ENCODE data around the gene GSG1L.

The GSG1L gene

GRCh38 chr16:28107232-28107631, 43.7 kb upstream of the GSG1L start:
- H3K4me3 ChIP-seq (ENCODE audit: insufficient read depth, low read length, poor library complexity, severe bottlenecking): no peak overlapping the region
- TF ChIP-seq, protein P1, sequence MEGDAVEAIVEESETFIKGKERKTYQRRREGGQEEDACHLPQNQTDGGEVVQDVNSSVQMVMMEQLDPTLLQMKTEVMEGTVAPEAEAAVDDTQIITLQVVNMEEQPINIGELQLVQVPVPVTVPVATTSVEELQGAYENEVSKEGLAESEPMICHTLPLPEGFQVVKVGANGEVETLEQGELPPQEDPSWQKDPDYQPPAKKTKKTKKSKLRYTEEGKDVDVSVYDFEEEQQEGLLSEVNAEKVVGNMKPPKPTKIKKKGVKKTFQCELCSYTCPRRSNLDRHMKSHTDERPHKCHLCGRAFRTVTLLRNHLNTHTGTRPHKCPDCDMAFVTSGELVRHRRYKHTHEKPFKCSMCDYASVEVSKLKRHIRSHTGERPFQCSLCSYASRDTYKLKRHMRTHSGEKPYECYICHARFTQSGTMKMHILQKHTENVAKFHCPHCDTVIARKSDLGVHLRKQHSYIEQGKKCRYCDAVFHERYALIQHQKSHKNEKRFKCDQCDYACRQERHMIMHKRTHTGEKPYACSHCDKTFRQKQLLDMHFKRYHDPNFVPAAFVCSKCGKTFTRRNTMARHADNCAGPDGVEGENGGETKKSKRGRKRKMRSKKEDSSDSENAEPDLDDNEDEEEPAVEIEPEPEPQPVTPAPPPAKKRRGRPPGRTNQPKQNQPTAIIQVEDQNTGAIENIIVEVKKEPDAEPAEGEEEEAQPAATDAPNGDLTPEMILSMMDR (IDR thresholded peaks at IDR 0.05; ENCODE audit: insufficient read depth, low read length, poor library complexity, severe bottlenecking): no peak
- no peak overlapping the region for H2AFZ ChIP-seq (ENCODE audit: low read depth, low read length, severe bottlenecking)
- H3K9me2 ChIP-seq (replicated peaks; ENCODE audit: insufficient read depth, low read length): no peaks in the 10 kb centered on the region
- H3F3A ChIP-seq (ENCODE audit: insufficient read depth): no peaks in the 10 kb centered on the region
- no peak overlapping the region for H3K27ac ChIP-seq (ENCODE audit: low read depth, low read length)
- no peaks in the 10 kb centered on the region for H3K79me2 ChIP-seq (ENCODE audit: insufficient read depth, low read length)
- no peaks in the 10 kb centered on the region for H4K20me1 ChIP-seq (ENCODE audit: low read depth, low read length)
- H3K4me2 ChIP-seq (ENCODE audit: low read depth, low read length, poor library complexity, severe bottlenecking): no peak overlapping the region
- H3K9ac ChIP-seq (ENCODE audit: low read length): no peak overlapping the region
- H3K27me3 ChIP-seq (ENCODE audit: low read length): no peaks in the 10 kb centered on the region
- H3K9me3 ChIP-seq (ENCODE audit: insufficient read depth, low read length): no peaks in the 10 kb centered on the region
- H3K36me3 ChIP-seq (ENCODE audit: low read length): peaks cover 24% of the 10 kb centered on the region; the same call in 1 of the 2 replicates

- H3K79me2 ChIP-seq (ENCODE audit: insufficient read depth, low read length): no peaks in the 10 kb centered on the region
- no peak overlapping the region for H3K9ac ChIP-seq (ENCODE audit: low read length)
- TF ChIP-seq EZH2phosphoT487 (conservative IDR thresholded peaks at IDR 0.05; ENCODE audit: low read length): no peak
- no peak overlapping the region for H3K4me3 ChIP-seq (ENCODE audit: insufficient read depth, low read length, poor library complexity, severe bottlenecking)
- H2AFZ ChIP-seq (ENCODE audit: low read depth, low read length, severe bottlenecking): no peak overlapping the region
- no peaks in the 10 kb centered on the region for H4K20me1 ChIP-seq (ENCODE audit: low read depth, low read length)
- no peak overlapping the region for H3K4me2 ChIP-seq (ENCODE audit: low read depth, low read length, poor library complexity, severe bottlenecking)
- H3K27me3 ChIP-seq (ENCODE audit: low read length): no peaks in the 10 kb centered on the region
- H3K9me2 ChIP-seq (replicated peaks; ENCODE audit: insufficient read depth, low read length): no peaks in the 10 kb centered on the region
- H3K36me3 ChIP-seq (ENCODE audit: low read length): peaks cover 24% of the 10 kb centered on the region; the same call in 1 of the 2 replicates
- H3K9me3 ChIP-seq (ENCODE audit: insufficient read depth, low read length): no peaks in the 10 kb centered on the region
- H3K27ac ChIP-seq (ENCODE audit: low read depth, low read length): no peak overlapping the region
- H3F3A ChIP-seq (ENCODE audit: insufficient read depth): no peaks in the 10 kb centered on the region
These were observed 43.1 kb upstream of the GSG1L start for GRCh38 chr16:28106467-28107215.

DNA sequence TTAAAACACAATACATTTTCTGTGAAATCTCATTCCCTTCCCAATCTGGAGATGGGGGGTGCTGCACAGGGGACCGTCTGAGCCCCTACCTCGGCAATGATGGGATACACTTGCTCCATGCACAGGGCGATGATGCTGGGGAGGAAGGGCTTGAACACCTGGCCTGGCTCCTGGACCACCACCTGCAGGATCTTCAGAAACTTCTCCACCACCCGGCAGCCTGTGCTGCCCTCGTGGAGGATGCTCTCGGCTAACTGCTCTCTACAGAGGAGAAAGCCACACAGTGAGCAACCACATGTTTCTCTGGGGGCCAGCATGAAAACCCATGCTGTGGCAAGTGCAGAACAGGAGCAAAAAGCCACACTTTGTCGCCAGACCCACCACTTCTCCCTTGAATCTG, 42.4 kb upstream of the GSG1L start:
- no peak overlapping the region for H3K27ac ChIP-seq (ENCODE audit: low read depth, low read length)

DNA sequence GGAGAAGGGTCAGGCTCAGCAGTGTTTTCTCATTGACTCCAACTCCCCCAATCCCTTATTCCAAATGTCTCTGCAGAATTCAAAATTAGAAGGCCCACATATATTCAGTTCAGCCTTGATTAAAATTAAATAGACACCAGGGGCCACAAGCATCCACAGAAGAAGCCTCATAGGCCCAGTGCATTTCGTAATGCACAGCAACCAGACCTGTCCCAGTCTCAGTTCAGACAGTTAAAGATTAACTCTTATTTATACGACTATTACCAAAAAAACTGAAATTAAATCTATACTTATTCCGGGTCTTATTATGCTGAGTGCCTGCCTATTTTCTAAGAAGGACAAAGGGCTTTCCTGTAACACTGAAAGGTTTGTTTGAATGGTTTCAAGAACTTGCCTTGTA, 41.8 kb upstream of the GSG1L start:
- H3K79me2 ChIP-seq (ENCODE audit: insufficient read depth, low read length): no peaks in the 10 kb centered on the region
- TF ChIP-seq, protein P1 (IDR thresholded peaks at IDR 0.05; ENCODE audit: insufficient read depth, low read length, poor library complexity, severe bottlenecking): no peak
- no peak for TF ChIP-seq EZH2phosphoT487 (conservative IDR thresholded peaks at IDR 0.05; ENCODE audit: low read length)
- no peaks in the 10 kb centered on the region for H4K20me1 ChIP-seq (ENCODE audit: low read depth, low read length)

More for the DNA sequence above, 42.4 kb upstream of the GSG1L start:
- Histone ChIP-seq H3K36me3 (ENCODE audit: low read length) (peaks cover 21% of the 10 kb centered on the region; the same call in 1 of the 2 replicates), H3K27me3 (ENCODE audit: low read length) (no peaks in the 10 kb centered on the region), H3K9ac (ENCODE audit: low read length) (no peak overlapping the region), H3K4me3 (ENCODE audit: insufficient read depth, low read length, poor library complexity, severe bottlenecking) (no peak overlapping the region), H2AFZ (ENCODE audit: low read depth, low read length, severe bottlenecking) (no peak overlapping the region), H4K20me1 (ENCODE audit: low read depth, low read length) (no peaks in the 10 kb centered on the region), H3K9me2 (replicated peaks; ENCODE audit: insufficient read depth, low read length) (no peaks in the 10 kb centered on the region), H3K4me2 (ENCODE audit: low read depth, low read length, poor library complexity, severe bottlenecking) (no peak overlapping the region), H3K79me2 (ENCODE audit: insufficient read depth, low read length) (no peaks in the 10 kb centered on the region), H3K9me3 (ENCODE audit: insufficient read depth, low read length) (no peaks in the 10 kb centered on the region), H3F3A (ENCODE audit: insufficient read depth) (no peaks in the 10 kb centered on the region)
- TF ChIP-seq EZH2phosphoT487 (conservative IDR thresholded peaks at IDR 0.05; ENCODE audit: low read length): no peak
- TF ChIP-seq, protein P1 (IDR thresholded peaks at IDR 0.05; ENCODE audit: insufficient read depth, low read length, poor library complexity, severe bottlenecking): no peak

More for the DNA sequence above, 41.8 kb upstream of the GSG1L start:
- H3K4me2 ChIP-seq (ENCODE audit: low read depth, low read length, poor library complexity, severe bottlenecking): no peak overlapping the region
- no peak overlapping the region for H3K9ac ChIP-seq (ENCODE audit: low read length)
- no peak overlapping the region for H3K27ac ChIP-seq (ENCODE audit: low read depth, low read length)
- H3K27me3 ChIP-seq (ENCODE audit: low read length): no peaks in the 10 kb centered on the region
- no peaks in the 10 kb centered on the region for H3F3A ChIP-seq (ENCODE audit: insufficient read depth)
- peaks cover 17% of the 10 kb centered on the region; the same call in 1 of the 2 replicates for H3K36me3 ChIP-seq (ENCODE audit: low read length)
- no peak overlapping the region for H3K4me3 ChIP-seq (ENCODE audit: insufficient read depth, low read length, poor library complexity, severe bottlenecking)
- H2AFZ ChIP-seq (ENCODE audit: low read depth, low read length, severe bottlenecking): no peak overlapping the region
- no peaks in the 10 kb centered on the region for H3K9me3 ChIP-seq (ENCODE audit: insufficient read depth, low read length)
- H3K9me2 ChIP-seq (replicated peaks; ENCODE audit: insufficient read depth, low read length): no peaks in the 10 kb centered on the region
